HCT116 (cell line): ENCODE measurements around the gene EPHA2. TPM values are rescaled to one million over a fixed set of nuclear protein-coding genes. Genes with fewer than 3 reads are reported as not detected.

Experiments
- ATAC-seq: fragments of 200-7000 bp; cut with Tn5 transposase; 2 replicates; pipeline ENCODE4 v1.9.1; 2020; ENCODE audit warnings: mild to moderate bottlenecking, moderate library complexity
- BruUV-seq: library from RNA; stranded (reverse); fragments of 400-500 nt; replicated peaks from 2 replicates; lab custom pipeline; 2021; lab: Mats Ljungman, UMichigan
- CTCF ChIA-PET: fragments of 300-600 bp; sonication (Branson Sonifier 250); formaldehyde crosslinking; loops from one replicate; lab custom pipeline; 2021; ENCODE audit warnings: antibody characterized with exemption; lab: Charles Lee
- POLR2A ChIA-PET: fragments of 300-600, 350-600 bp; sonication (Branson Sonifier 250); formaldehyde crosslinking; loops from one replicate; lab custom pipeline; 2021; ENCODE audit warnings: antibody characterized with exemption; lab: Charles Lee
- RAD21 ChIA-PET, 2 experiments: fragments of 300-600 bp; sonication (Branson Sonifier 250); formaldehyde crosslinking; loops; one replicate each; lab custom pipeline; 2023; ENCODE audit warnings: low total read pairs in 2 of 2; ENCODE audit not compliant: uncharacterized antibody in 2 of 2, unreplicated experiment in 2 of 2, low non-redundant PET in 1 of 2; lab: Charles Lee
- DNase-seq: peaks from one replicate; pipeline ENCODE4 v3.0.0-alpha.2; 2010; ENCODE audit warnings: low read depth, low spot score
- H2AFZ ChIP-seq: fragments of 200-600 bp; shearing (Covaris generic), sonication (generic); 2 replicates; pipeline ENCODE4 v1.6.1; 2017; ENCODE audit warnings: low read depth, mixed run types, mixed read lengths, antibody characterized with exemption, low read length; ENCODE audit not compliant: poor library complexity, severe bottlenecking
- H3K27ac ChIP-seq: 2 replicates; pipeline ENCODE4 v1.5.1; 2012; ENCODE audit warnings: low read depth, low read length
- H3K27me3 ChIP-seq: fragments of 200-600 bp; sonication (generic); 2 replicates; pipeline ENCODE4 v1.6.1; 2016; ENCODE audit warnings: mixed run types, low read length, mixed read lengths; ENCODE audit not compliant: insufficient read depth
- H3K36me3 ChIP-seq, 2 experiments: fragments of 200-500 bp in 1 of 2; fragments of 200-600 bp in 1 of 2; sonication (Bioruptor generic) in 1 of 2; sonication (generic) in 1 of 2; 2 replicates each; pipeline versions ENCODE4 v1.5.1 to v1.6.1; 2014 to 2016; ENCODE audit warnings: low read length in 2 of 2, inconsistent platforms in 1 of 2, mixed read lengths in 1 of 2, mixed run types in 1 of 2; ENCODE audit not compliant: insufficient read depth in 2 of 2, control insufficient read depth in 1 of 2
- H3K4me1 ChIP-seq, 2 experiments: fragments of 200-600 bp in 1 of 2; sonication (generic) in 1 of 2; 2 replicates each; pipeline versions ENCODE4 v1.5.1 to v1.6.1; 2012 to 2017; ENCODE audit warnings: low read length in 2 of 2, inconsistent platforms in 1 of 2, mild to moderate bottlenecking in 1 of 2, mixed read lengths in 1 of 2, mixed run types in 1 of 2, moderate library complexity in 1 of 2; ENCODE audit not compliant: insufficient read depth in 2 of 2, control insufficient read depth in 1 of 2
- H3K4me2 ChIP-seq: fragments of 200-600 bp; sonication (generic); 2 replicates; pipeline ENCODE4 v1.6.1; 2017; ENCODE audit warnings: mixed run types, low read length, mixed read lengths
- H3K4me3 ChIP-seq, 2 experiments: fragments of 200-600 bp in 1 of 2; sonication (generic) in 1 of 2; replicated peaks in 1 of 2; 2 replicates each; pipeline ENCODE4 v1.5.1; 2011 to 2016; ENCODE audit warnings: low read length in 2 of 2, control low read depth in 1 of 2, low read depth in 1 of 2, mild to moderate bottlenecking in 1 of 2, mixed read lengths in 1 of 2, mixed run types in 1 of 2
- H3K79me2 ChIP-seq: fragments of 200-600 bp; sonication (generic); 2 replicates; pipeline ENCODE4 v1.6.1; 2017; ENCODE audit warnings: mild to moderate bottlenecking, mixed run types, low read length, moderate library complexity, mixed read lengths; ENCODE audit not compliant: insufficient read depth
- H3K9ac ChIP-seq: fragments of 200-600 bp; sonication (generic); 2 replicates; pipeline ENCODE4 v1.6.1; 2016; ENCODE audit warnings: low read length, mixed read lengths
- H3K9me2 ChIP-seq: fragments of 200-600 bp; sonication (generic), shearing (Covaris generic); 2 replicates; pipeline ENCODE4 v1.6.1; 2017; ENCODE audit warnings: mixed run types, mild to moderate bottlenecking, moderate library complexity; ENCODE audit not compliant: insufficient read depth
- H3K9me3 ChIP-seq, 2 experiments: fragments of 200-500 bp in 1 of 2; fragments of 200-600 bp in 1 of 2; sonication (Bioruptor generic) in 1 of 2; sonication (generic) in 1 of 2; 2 replicates each; pipeline ENCODE4 v1.6.1; 2014 to 2017; ENCODE audit warnings: low read length in 2 of 2, mixed read lengths in 2 of 2, inconsistent platforms in 1 of 2, low read depth in 1 of 2, mild to moderate bottlenecking in 1 of 2, mixed run types in 1 of 2, moderate library complexity in 1 of 2; ENCODE audit not compliant: control insufficient read depth in 1 of 2, insufficient read depth in 1 of 2
- H4K20me1 ChIP-seq: fragments of 200-600 bp; sonication (generic), shearing (Covaris generic); 2 replicates; pipeline ENCODE4 v1.6.1; 2017; ENCODE audit warnings: mixed run types, mild to moderate bottlenecking, moderate library complexity; ENCODE audit not compliant: insufficient read depth
- CEBPB ChIP-seq: IDR thresholded peaks from 2 replicates; pipeline ENCODE4 v1.6.1; 2012; ENCODE audit warnings: low read depth
- EGR1 ChIP-seq: IDR thresholded peaks from 2 replicates; pipeline ENCODE4 v1.6.1; 2012; ENCODE audit warnings: low read depth
- EZH2 ChIP-seq: fragments of 200-600 bp; sonication (generic); IDR thresholded peaks from 2 replicates; pipeline ENCODE4 v1.6.1; 2017; ENCODE audit warnings: antibody characterized with exemption, mixed run types
- EZH2phosphoT487 ChIP-seq: fragments of 200-600 bp; IDR thresholded peaks from 2 replicates; pipeline ENCODE4 v1.6.1; 2018; ENCODE audit warnings: antibody characterized with exemption, borderline replicate concordance
- JUND ChIP-seq: IDR thresholded peaks from 2 replicates; pipeline ENCODE4 v1.6.1; 2012
- POLR2A ChIP-seq: IDR thresholded peaks from 2 replicates; pipeline ENCODE4 v1.7.0; 2011; ENCODE audit warnings: borderline replicate concordance; ENCODE audit not compliant: insufficient read depth, insufficient read length; ENCODE audit errors: extremely low read depth
- RAD21 ChIP-seq: IDR thresholded peaks from 2 replicates; pipeline ENCODE4 v1.6.1; 2012; ENCODE audit warnings: low read depth, mild to moderate bottlenecking
- SP1 ChIP-seq: IDR thresholded peaks from 2 replicates; pipeline ENCODE4 v1.6.1; 2012; ENCODE audit warnings: low read depth
- SRF ChIP-seq: IDR thresholded peaks from 2 replicates; pipeline ENCODE4 v1.6.1; 2012; ENCODE audit warnings: low read depth
- ZFX ChIP-seq: fragments of 450-650 bp; IDR thresholded peaks from 2 replicates; pipeline ENCODE4 v1.6.1; 2017
- intact Hi-C: fragments of 100-400 bp; cut with micrococcal nuclease; formaldehyde crosslinking; loops from 2 replicates; pipeline ENCODE4 v1.10.0; 2022
- total RNA-seq: library from RNA; stranded (reverse); gene quantifications from one replicate; pipeline ENCODE4 v1.2.1, GENCODE V29; 2021; ENCODE audit not compliant: unreplicated experiment
- TF ChIP-seq, protein P1 (sequence below), 3 experiments: fragments of 200-600 bp in 1 of 3; sonication (generic) in 1 of 3; IDR thresholded peaks in 2 of 3; conservative IDR thresholded peaks in 1 of 3; 2 replicates each; pipeline ENCODE4 v1.5.1; 2012 to 2017; ENCODE audit warnings: low read depth in 2 of 3, low read length in 2 of 3, antibody characterized with exemption in 1 of 3, borderline replicate concordance in 1 of 3, control low read depth in 1 of 3, mild to moderate bottlenecking in 1 of 3, mixed read lengths in 1 of 3, mixed run types in 1 of 3, moderate library complexity in 1 of 3; ENCODE audit not compliant: insufficient read depth in 1 of 3
- TF ChIP-seq, protein P2 (sequence below): IDR thresholded peaks from 2 replicates; pipeline ENCODE4 v1.6.1; 2011; ENCODE audit warnings: mild to moderate bottlenecking, low read length, moderate library complexity; ENCODE audit not compliant: insufficient replicate concordance; ENCODE audit errors: extremely low read depth
- TF ChIP-seq, protein P3 (sequence below): IDR thresholded peaks from 2 replicates; pipeline ENCODE4 v1.6.1; 2012; ENCODE audit warnings: low read depth
- TF ChIP-seq, protein P4 (sequence below): IDR thresholded peaks from 2 replicates; pipeline ENCODE4 v1.6.1; 2012

The EPHA2 gene
- total RNA-seq, 1 experiment from 2014 or later, result 164 TPM

DNA sequence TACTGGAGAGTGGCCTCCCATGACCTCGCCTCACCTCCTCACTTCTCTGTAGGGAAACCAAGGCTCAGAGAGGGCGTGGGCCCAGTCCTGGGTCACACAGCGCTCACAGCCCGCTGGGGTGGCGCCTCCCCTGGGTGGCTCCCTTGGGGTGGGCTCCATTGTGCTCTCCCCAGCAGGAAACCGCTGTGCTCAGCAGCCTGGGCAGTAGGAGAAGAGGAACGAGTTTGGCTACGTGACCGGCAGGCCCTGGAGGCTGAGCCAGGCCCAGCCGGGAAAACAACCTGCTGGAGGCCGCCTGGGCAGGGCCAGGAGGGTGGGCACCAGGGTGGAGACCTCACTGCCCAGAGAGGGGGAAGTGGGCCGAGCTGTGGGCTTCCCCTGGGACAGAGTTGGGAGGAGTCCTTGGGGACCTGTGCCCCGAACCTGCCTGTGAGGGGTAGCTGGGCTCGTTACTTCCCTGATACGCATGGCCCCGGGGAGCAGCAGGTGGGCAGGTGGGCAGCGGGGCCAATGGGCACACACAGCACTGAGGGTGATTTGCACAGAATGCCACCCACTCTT lies 67.4 kb downstream of the EPHA2 start:
- Histone ChIP-seq H3K27me3 (no peaks in the 10 kb centered on the region), H3K4me1 (peaks cover 3 to 16% of the 10 kb centered on the region in 2 experiments; a peak in 2 of 4 replicates), H3K27ac (no peak overlapping the region), H3K9ac (no peak overlapping the region), H4K20me1 (no peaks in the 10 kb centered on the region), H3K9me2 (no peaks in the 10 kb centered on the region), H2AFZ (no peak overlapping the region), H3K4me2 (peak overlapping the region; percentile 12; the same call in 1 of the 2 replicates), H3K79me2 (no peaks in the 10 kb centered on the region), H3K4me3 (no peak overlapping the region), H3K9me3 (no peaks in the 10 kb centered on the region), H3K36me3 (no peaks in the 10 kb centered on the region)
- ChIA-PET POLR2A (no interaction called here), CTCF (no interaction called here), RAD21 (no interaction called here)
- intact Hi-C loops, result no loop called here
- ATAC-seq (no peak), DNase-seq (no peak)
- TF ChIP-seq, protein P1, sequence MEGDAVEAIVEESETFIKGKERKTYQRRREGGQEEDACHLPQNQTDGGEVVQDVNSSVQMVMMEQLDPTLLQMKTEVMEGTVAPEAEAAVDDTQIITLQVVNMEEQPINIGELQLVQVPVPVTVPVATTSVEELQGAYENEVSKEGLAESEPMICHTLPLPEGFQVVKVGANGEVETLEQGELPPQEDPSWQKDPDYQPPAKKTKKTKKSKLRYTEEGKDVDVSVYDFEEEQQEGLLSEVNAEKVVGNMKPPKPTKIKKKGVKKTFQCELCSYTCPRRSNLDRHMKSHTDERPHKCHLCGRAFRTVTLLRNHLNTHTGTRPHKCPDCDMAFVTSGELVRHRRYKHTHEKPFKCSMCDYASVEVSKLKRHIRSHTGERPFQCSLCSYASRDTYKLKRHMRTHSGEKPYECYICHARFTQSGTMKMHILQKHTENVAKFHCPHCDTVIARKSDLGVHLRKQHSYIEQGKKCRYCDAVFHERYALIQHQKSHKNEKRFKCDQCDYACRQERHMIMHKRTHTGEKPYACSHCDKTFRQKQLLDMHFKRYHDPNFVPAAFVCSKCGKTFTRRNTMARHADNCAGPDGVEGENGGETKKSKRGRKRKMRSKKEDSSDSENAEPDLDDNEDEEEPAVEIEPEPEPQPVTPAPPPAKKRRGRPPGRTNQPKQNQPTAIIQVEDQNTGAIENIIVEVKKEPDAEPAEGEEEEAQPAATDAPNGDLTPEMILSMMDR (IDR thresholded peaks at IDR 0.05 in 2 of 3, conservative IDR thresholded peaks at IDR 0.05 in 1 of 3; ENCODE audit: borderline replicate concordance in 1 of 3, insufficient read depth in 1 of 3, low read depth in 2 of 3, low read length in 2 of 3), result no peak
- TF ChIP-seq EGR1 (no peak), JUND (no peak), CEBPB (no peak), POLR2A (no peak), EZH2 (no peak), ZFX (no peak), RAD21 (no peak), SP1 (no peak), EZH2phosphoT487 (no peak), SRF (no peak)
- TF ChIP-seq, protein P2, sequence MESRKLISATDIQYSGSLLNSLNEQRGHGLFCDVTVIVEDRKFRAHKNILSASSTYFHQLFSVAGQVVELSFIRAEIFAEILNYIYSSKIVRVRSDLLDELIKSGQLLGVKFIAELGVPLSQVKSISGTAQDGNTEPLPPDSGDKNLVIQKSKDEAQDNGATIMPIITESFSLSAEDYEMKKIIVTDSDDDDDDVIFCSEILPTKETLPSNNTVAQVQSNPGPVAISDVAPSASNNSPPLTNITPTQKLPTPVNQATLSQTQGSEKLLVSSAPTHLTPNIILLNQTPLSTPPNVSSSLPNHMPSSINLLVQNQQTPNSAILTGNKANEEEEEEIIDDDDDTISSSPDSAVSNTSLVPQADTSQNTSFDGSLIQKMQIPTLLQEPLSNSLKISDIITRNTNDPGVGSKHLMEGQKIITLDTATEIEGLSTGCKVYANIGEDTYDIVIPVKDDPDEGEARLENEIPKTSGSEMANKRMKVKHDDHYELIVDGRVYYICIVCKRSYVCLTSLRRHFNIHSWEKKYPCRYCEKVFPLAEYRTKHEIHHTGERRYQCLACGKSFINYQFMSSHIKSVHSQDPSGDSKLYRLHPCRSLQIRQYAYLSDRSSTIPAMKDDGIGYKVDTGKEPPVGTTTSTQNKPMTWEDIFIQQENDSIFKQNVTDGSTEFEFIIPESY, result no peak
- TF ChIP-seq, protein P3, sequence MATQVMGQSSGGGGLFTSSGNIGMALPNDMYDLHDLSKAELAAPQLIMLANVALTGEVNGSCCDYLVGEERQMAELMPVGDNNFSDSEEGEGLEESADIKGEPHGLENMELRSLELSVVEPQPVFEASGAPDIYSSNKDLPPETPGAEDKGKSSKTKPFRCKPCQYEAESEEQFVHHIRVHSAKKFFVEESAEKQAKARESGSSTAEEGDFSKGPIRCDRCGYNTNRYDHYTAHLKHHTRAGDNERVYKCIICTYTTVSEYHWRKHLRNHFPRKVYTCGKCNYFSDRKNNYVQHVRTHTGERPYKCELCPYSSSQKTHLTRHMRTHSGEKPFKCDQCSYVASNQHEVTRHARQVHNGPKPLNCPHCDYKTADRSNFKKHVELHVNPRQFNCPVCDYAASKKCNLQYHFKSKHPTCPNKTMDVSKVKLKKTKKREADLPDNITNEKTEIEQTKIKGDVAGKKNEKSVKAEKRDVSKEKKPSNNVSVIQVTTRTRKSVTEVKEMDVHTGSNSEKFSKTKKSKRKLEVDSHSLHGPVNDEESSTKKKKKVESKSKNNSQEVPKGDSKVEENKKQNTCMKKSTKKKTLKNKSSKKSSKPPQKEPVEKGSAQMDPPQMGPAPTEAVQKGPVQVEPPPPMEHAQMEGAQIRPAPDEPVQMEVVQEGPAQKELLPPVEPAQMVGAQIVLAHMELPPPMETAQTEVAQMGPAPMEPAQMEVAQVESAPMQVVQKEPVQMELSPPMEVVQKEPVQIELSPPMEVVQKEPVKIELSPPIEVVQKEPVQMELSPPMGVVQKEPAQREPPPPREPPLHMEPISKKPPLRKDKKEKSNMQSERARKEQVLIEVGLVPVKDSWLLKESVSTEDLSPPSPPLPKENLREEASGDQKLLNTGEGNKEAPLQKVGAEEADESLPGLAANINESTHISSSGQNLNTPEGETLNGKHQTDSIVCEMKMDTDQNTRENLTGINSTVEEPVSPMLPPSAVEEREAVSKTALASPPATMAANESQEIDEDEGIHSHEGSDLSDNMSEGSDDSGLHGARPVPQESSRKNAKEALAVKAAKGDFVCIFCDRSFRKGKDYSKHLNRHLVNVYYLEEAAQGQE, result no peak
- TF ChIP-seq, protein P4, sequence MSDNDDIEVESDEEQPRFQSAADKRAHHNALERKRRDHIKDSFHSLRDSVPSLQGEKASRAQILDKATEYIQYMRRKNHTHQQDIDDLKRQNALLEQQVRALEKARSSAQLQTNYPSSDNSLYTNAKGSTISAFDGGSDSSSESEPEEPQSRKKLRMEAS, result no peak
- BruUV-seq, result no TSS peak
